Measurements from ENCODE around the gene ENOX2.
"Not testable (repeated sequence)": the region's sequence is repeated elsewhere in the genome, so short reads cannot be mapped to it uniquely, and the experiment has no call there.

Gene ENOX2

GRCh38 chrX:130826249-130826648 is 76.8 kb downstream of the ENOX2 start:
- no peak for DNase-seq (ENCODE audit: low read depth)

- DNase-seq (ENCODE audit: low read depth): no peak
Measured at GRCh38 chrX:130825525-130825924, 77.5 kb downstream of the ENOX2 start.

GRCh38 chrX:130819367-130819766 is 83.6 kb downstream of the ENOX2 start:
- not testable (repeated sequence) for DNase-seq (ENCODE audit: low read depth)

- not testable (repeated sequence) for DNase-seq (ENCODE audit: low read depth)
Measured at GRCh38 chrX:130813932-130814331, 89.1 kb downstream of the ENOX2 start.

GRCh38 chrX:130810561-130810960 is 92.4 kb downstream of the ENOX2 start:
- DNase-seq (ENCODE audit: low read depth): no peak

- no peak for DNase-seq (ENCODE audit: low read depth)
Measured at GRCh38 chrX:130805903-130806302, 97.1 kb downstream of the ENOX2 start.

- DNase-seq (ENCODE audit: low read depth): no peak
Measured at GRCh38 chrX:130803537-130803936, 99.5 kb downstream of the ENOX2 start.

- no peak for DNase-seq (ENCODE audit: low read depth)
Measured at GRCh38 chrX:130801901-130802300, 101.1 kb downstream of the ENOX2 start.

- no peak for DNase-seq (ENCODE audit: low read depth)
Measured at GRCh38 chrX:130799393-130799792, 103.6 kb downstream of the ENOX2 start.

GRCh38 chrX:130793975-130794374 is 109.0 kb downstream of the ENOX2 start:
- no peak for DNase-seq (ENCODE audit: low read depth)

- not testable (repeated sequence) for DNase-seq (ENCODE audit: low read depth)
Measured at GRCh38 chrX:130791870-130792269, 111.1 kb downstream of the ENOX2 start.

- no peak for DNase-seq (ENCODE audit: low read depth)
Measured at GRCh38 chrX:130789793-130790192, 113.2 kb downstream of the ENOX2 start.

- no peak for DNase-seq (ENCODE audit: low read depth)
Measured at GRCh38 chrX:130788786-130789581, 114.0 kb downstream of the ENOX2 start.

- DNase-seq (ENCODE audit: low read depth): no peak
Measured at GRCh38 chrX:130786030-130786429, 117.0 kb downstream of the ENOX2 start.

GRCh38 chrX:130778773-130779172 is 124.2 kb downstream of the ENOX2 start:
- no peak for DNase-seq (ENCODE audit: low read depth)

- no peak for DNase-seq (ENCODE audit: low read depth)
Measured at GRCh38 chrX:130775849-130776248, 127.2 kb downstream of the ENOX2 start.

- DNase-seq (ENCODE audit: low read depth): no peak
Measured at GRCh38 chrX:130772776-130773143, 130.2 kb downstream of the ENOX2 start.

GRCh38 chrX:130772105-130772775 is 130.8 kb downstream of the ENOX2 start:
- no peak for DNase-seq (ENCODE audit: low read depth)

- DNase-seq (ENCODE audit: low read depth): no peak
Measured at GRCh38 chrX:130771648-130772047, 131.4 kb downstream of the ENOX2 start.

- DNase-seq (ENCODE audit: low read depth): no peak
Measured at GRCh38 chrX:130771230-130771629, 131.8 kb downstream of the ENOX2 start.

GRCh38 chrX:130770615-130771014 is 132.4 kb downstream of the ENOX2 start:
- DNase-seq (ENCODE audit: low read depth): no peak

- no peak for DNase-seq (ENCODE audit: low read depth)
Measured at GRCh38 chrX:130769835-130770234, 133.2 kb downstream of the ENOX2 start.

GRCh38 chrX:130758072-130758471 is 144.9 kb downstream of the ENOX2 start:
- DNase-seq (ENCODE audit: low read depth): no peak

- no peak for DNase-seq (ENCODE audit: low read depth)
Measured at GRCh38 chrX:130756233-130756632, 146.8 kb downstream of the ENOX2 start.

Measured in activated T-helper 9 cell treated with anti-CD3 and anti-CD28 coated beads, Interleukin-2, amount 50 U/mL, for 16 hours (primary cell).